NCI-H526 treated with DMSO at 0.1 percent for 48 hours (cell line): ENCODE measurements around the gene ERRFI1.
"Not testable (repeated sequence)": the region's sequence is repeated elsewhere in the genome, so short reads cannot be mapped to it uniquely, and the experiment has no call there.

Experiments
- DNase-seq: peaks from one replicate; lab custom pipeline; 2025; lab: John Stamatoyannopoulos, UW

ERRFI1 gene

DNA sequence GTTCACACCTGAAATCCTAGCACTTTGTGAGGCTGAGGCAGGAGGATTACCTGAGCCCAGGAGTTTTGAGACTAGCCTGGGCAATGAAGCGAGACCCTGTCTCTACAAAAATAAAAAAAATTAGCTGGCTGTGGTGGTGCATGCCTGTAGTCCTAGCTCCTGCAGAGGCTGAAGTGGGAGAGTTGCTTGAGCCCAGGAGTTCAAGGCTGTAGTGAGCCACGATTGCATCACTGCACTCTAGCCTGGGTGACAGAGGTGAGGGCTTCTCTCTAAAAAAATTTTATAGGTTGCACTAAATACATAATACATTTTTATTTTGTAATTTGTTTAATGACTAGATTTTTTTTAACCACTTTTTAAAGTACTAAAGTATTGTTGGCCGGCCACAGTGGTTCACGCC lies 58.5 kb downstream of the ERRFI1 start:
- DNase-seq, result no peak

DNA sequence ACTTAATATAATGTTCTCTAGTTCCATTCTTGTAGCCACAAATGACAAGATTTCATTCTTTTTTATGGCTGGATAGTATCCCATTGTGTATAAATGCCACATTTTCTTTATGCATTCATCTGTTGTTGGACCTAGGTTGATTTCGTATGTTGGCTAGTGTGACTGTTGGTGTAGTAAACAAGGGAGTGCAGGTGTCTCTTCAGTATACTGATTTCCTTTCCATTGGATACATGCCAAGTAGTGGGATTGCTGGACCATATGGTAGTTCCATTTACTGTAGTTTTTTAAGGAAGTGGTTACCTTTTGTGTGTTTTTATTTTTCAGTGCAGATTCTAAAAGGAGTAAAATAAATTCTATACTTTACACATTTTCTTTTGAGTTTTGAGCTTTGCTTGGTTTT lies 58.9 kb downstream of the ERRFI1 start:
- no peak for DNase-seq

DNA sequence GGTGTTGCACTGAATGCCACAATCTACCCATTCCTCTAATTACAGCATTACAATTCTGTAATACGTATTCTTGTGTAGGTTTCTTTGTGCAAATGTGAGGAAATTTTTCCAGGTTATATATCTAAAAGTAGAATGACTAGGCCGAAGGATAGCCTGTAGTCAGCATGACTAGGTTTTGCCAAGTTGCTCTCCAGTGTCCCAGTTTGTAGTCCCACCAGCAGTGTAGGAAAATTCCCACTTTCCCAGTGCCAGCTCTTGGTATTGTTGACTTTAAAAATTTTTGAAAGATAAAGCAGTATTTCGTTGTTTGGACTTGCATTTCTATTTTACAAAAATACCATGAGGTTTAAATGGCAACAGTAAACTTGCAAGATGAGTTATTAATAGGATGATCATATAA lies 61.6 kb downstream of the ERRFI1 start:
- DNase-seq, result no peak

DNA sequence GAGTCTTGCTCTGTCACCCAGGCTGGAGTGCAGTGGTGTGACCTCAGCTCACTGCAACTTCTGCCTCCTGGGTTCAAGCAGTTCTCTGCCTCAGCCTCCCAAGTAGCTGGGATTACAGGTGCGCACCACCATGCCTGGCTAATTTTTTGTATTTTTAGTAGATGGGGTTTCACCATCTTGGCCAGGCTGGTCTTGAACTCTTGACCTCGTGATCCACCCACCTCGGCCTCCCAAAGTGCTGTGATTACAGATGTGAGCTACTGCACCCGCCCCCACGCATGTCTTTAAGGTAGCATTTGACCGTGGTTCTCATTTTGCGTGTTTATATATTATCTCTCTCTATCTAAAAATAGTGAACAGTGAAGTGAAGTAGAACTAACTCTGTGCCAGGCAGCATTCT lies 62.3 kb downstream of the ERRFI1 start:
- DNase-seq, result not testable (repeated sequence)

DNA sequence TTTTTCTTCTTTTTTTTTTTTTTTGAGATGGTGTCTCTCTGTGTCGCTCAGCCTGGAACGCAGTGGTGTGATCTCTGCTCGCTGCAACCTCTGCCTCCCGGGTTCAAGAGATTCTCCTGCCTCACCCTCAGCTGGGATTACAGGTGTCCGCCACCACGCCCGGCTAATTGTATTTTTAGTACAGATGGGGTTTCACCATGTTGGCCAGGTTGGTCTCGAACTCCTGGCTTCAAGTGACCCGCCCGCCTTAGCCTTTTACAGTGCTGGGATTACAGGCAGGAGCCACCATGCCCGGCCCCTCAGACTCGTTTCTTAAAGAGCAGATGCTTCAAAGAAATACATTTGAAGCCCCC lies 62.8 kb downstream of the ERRFI1 start:
- not testable (repeated sequence) for DNase-seq

DNA sequence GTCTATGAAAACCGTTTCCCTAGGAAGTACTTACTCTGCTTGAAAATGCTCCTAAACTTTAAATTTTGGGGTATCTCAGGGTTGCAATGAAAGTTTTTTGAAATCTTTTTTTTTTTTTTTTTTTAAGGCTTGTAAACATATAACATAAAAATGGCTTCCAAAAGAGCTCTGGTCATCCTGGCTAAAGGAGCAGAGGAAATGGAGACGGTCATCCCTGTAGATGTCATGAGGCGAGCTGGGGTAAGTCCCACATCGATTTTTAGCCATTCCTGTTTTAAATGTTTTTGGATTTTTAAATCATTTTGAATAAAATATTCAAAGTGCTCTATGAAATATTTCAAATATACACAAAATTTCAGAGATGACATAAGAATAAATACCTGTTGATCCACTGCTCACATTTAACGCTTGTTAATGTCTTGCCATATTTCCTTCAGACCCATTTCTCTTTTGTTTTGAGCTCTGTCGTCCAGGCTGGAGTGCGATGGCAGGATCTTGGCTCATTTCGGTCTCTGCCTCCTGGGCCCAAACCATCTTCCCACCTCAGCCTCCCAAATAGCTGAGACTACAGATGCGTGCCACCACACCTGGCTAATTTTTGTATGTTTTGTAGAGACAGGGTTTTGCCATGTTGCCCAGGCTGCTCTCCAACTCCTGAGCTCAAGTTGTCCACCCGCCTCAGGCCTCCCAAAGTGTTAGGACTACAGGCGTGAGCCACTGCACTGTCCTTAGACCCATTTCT lies 63.3 kb downstream of the ERRFI1 start:
- DNase-seq, result no peak

DNA sequence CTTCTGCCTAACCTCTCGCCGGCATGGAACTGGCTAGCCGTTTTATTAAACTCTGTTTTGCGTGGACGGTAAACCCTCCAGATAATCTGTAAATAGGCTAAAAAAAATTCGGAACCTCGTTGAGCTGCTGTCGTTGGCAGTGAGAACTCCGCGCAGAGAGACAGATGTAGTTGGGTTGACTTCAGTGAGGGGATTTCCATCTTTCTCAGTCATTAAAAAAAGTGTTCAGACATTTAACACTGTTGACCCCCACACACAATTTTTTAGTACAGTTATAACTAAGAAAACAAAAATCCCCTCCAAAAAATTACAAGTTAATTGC lies 64.1 kb downstream of the ERRFI1 start:
- no peak for DNase-seq
